Neural cell (in vitro differentiated cells): ENCODE data around the gene CADM4. TPM values are rescaled to one million over a fixed set of nuclear protein-coding genes. Genes with fewer than 3 reads are reported as not detected.
"Not testable (repeated sequence)": the region's sequence is repeated elsewhere in the genome, so short reads cannot be mapped to it uniquely, and the experiment has no call there.

ENCODE experiments used
- H2AFZ ChIP-seq: fragments of 200-600, 300-800 bp; sonication (generic), shearing (Covaris generic); 2 replicates; pipeline ENCODE4 v1.6.0; 2014; ENCODE audit warnings: low read depth, mild to moderate bottlenecking, antibody characterized with exemption, low read length, moderate library complexity
- H3F3A ChIP-seq: fragments of 200-600 bp; shearing (Covaris generic); 2 replicates; pipeline ENCODE4 v1.6.1; 2016; ENCODE audit warnings: mild to moderate bottlenecking, moderate library complexity, mixed read lengths, antibody characterized with exemption, low read length; ENCODE audit not compliant: insufficient read depth, poor library complexity, severe bottlenecking
- H3K27ac ChIP-seq: fragments of 200-600, 300-800 bp; sonication (generic), shearing (Covaris generic); 2 replicates; pipeline ENCODE4 v1.5.1; 2014; ENCODE audit warnings: mild to moderate bottlenecking, low read length, moderate library complexity
- H3K27me3 ChIP-seq: fragments of 300-800, 200-600 bp; sonication (generic), shearing (Covaris generic); 2 replicates; pipeline ENCODE4 v1.6.0; 2014; ENCODE audit warnings: mild to moderate bottlenecking, low read depth, low read length, moderate library complexity; ENCODE audit not compliant: insufficient read depth
- H3K36me3 ChIP-seq: fragments of 300-800, 200-600 bp; sonication (generic), shearing (Covaris generic); 2 replicates; pipeline ENCODE4 v1.5.1; 2014; ENCODE audit warnings: mild to moderate bottlenecking, antibody characterized with exemption, low read length, moderate library complexity; ENCODE audit not compliant: insufficient read depth
- H3K4me2 ChIP-seq: fragments of 300-800, 200-600 bp; sonication (generic), shearing (Covaris generic); 2 replicates; pipeline ENCODE4 v1.6.0; 2014; ENCODE audit warnings: mild to moderate bottlenecking, low read length
- H3K4me3 ChIP-seq: fragments of 300-800, 200-600 bp; sonication (generic), shearing (Covaris generic); 2 replicates; pipeline ENCODE4 v1.5.1; 2014; ENCODE audit warnings: mild to moderate bottlenecking, low read length, moderate library complexity
- H3K79me2 ChIP-seq: fragments of 200-600 bp; shearing (Covaris generic); replicated peaks from 2 replicates; pipeline ENCODE4 v1.6.0; 2014; ENCODE audit warnings: mild to moderate bottlenecking, low read length, moderate library complexity; ENCODE audit not compliant: insufficient read depth
- H3K9ac ChIP-seq: fragments of 300-800, 200-600 bp; sonication (generic), shearing (Covaris generic); 2 replicates; pipeline ENCODE4 v1.6.1; 2016; ENCODE audit warnings: mild to moderate bottlenecking, low read length, mixed read lengths
- H3K9me2 ChIP-seq: fragments of 200-600 bp; shearing (Covaris generic); 2 replicates; pipeline ENCODE4 v1.6.1; 2016; ENCODE audit warnings: mild to moderate bottlenecking, low read length, mixed read lengths; ENCODE audit not compliant: insufficient read depth
- H3K9me3 ChIP-seq: fragments of 200-600, 300-800 bp; sonication (generic), shearing (Covaris generic); 2 replicates; pipeline ENCODE4 v1.6.1; 2016; ENCODE audit warnings: mild to moderate bottlenecking, mixed run types, low read length, moderate library complexity, mixed read lengths
- H4K20me1 ChIP-seq: fragments of 200-600 bp; shearing (Covaris generic); 2 replicates; pipeline ENCODE4 v1.6.1; 2016; ENCODE audit warnings: mild to moderate bottlenecking, mixed run types; ENCODE audit not compliant: insufficient read depth
- CTCF ChIP-seq: fragments of 450-650 bp; IDR thresholded peaks from 2 replicates; pipeline ENCODE4 v1.5.1; 2014; ENCODE audit warnings: antibody characterized with exemption, mild to moderate bottlenecking, moderate library complexity; ENCODE audit not compliant: poor library complexity, severe bottlenecking
- EP300 ChIP-seq: fragments of 450-650 bp; conservative IDR thresholded peaks from 2 replicates; pipeline ENCODE4 v1.6.1; 2014; ENCODE audit warnings: antibody characterized with exemption, mild to moderate bottlenecking, moderate library complexity; ENCODE audit not compliant: poor library complexity, severe bottlenecking
- EZH2 ChIP-seq: fragments of 200-600, 300-800 bp; shearing (Covaris generic), sonication (generic); IDR thresholded peaks from 2 replicates; pipeline ENCODE4 v1.6.1; 2014; ENCODE audit warnings: antibody characterized with exemption, low read length, borderline replicate concordance, mild to moderate bottlenecking; ENCODE audit not compliant: insufficient read depth, poor library complexity, severe bottlenecking
- MXI1 ChIP-seq: fragments of 450-650 bp; conservative IDR thresholded peaks from 2 replicates; pipeline ENCODE4 v1.6.1; 2014; ENCODE audit warnings: antibody characterized with exemption, mild to moderate bottlenecking; ENCODE audit not compliant: poor library complexity, severe bottlenecking
- POLR2AphosphoS5 ChIP-seq: IDR thresholded peaks from 2 replicates; pipeline ENCODE4 v1.6.1; 2012
- RAD21 ChIP-seq: fragments of 450-650 bp; conservative IDR thresholded peaks from 2 replicates; pipeline ENCODE4 v1.6.1; 2014; ENCODE audit warnings: antibody characterized with exemption, mild to moderate bottlenecking, moderate library complexity
- REST ChIP-seq: IDR thresholded peaks from 2 replicates; pipeline ENCODE4 v1.6.1; 2012; ENCODE audit warnings: borderline replicate concordance
- SMC3 ChIP-seq: fragments of 450-650 bp; conservative IDR thresholded peaks from 2 replicates; pipeline ENCODE4 v1.6.1; 2014; ENCODE audit warnings: antibody characterized with exemption, mild to moderate bottlenecking, moderate library complexity; ENCODE audit not compliant: poor library complexity
- TAF1 ChIP-seq: IDR thresholded peaks from 2 replicates; pipeline ENCODE4 v1.6.1; 2012; ENCODE audit warnings: low read depth
- polyA plus RNA-seq: library from polyadenylated mRNA; depleted of rRNA; stranded (reverse); fragments of >200 nt; gene quantifications from 2 replicates; pipeline ENCODE4 v1.2.3, GENCODE V29; 2014

CADM4 gene
- polyA plus RNA-seq, 1 donor from 2014 or later: 211 TPM

GRCh38 chr19:43683905-43684304 is 44.3 kb upstream of the CADM4 start:
- H3K79me2 ChIP-seq: no peaks in the 10 kb centered on the region
- no peaks in the 10 kb centered on the region for H3F3A ChIP-seq
- H4K20me1 ChIP-seq: no peaks in the 10 kb centered on the region
- no peak for TF ChIP-seq POLR2AphosphoS5
- no peak for TF ChIP-seq MXI1
- TF ChIP-seq TAF1: no peak
- no peak for TF ChIP-seq EP300
- no peak for TF ChIP-seq CTCF
- no peak for TF ChIP-seq REST
- no peak for TF ChIP-seq SMC3
- TF ChIP-seq RAD21: no peak
- TF ChIP-seq EZH2: no peak
- H3K27ac ChIP-seq: no peak overlapping the region
- H2AFZ ChIP-seq: no peak overlapping the region
- no peaks in the 10 kb centered on the region for H3K9me3 ChIP-seq
- no peaks in the 10 kb centered on the region for H3K27me3 ChIP-seq
- no peaks in the 10 kb centered on the region for H3K36me3 ChIP-seq
- no peak overlapping the region for H3K9ac ChIP-seq
- H3K4me2 ChIP-seq: no peak overlapping the region
- no peaks in the 10 kb centered on the region for H3K9me2 ChIP-seq
- H3K4me3 ChIP-seq: no peak overlapping the region

- Histone ChIP-seq H3F3A (no peaks in the 10 kb centered on the region), H3K79me2 (no peaks in the 10 kb centered on the region), H3K9me2 (no peaks in the 10 kb centered on the region), H3K27ac (no peak overlapping the region), H3K27me3 (no peaks in the 10 kb centered on the region), H3K9me3 (no peaks in the 10 kb centered on the region), H3K9ac (no peak overlapping the region), H3K4me3 (no peak overlapping the region), H3K36me3 (no peaks in the 10 kb centered on the region), H4K20me1 (no peaks in the 10 kb centered on the region), H3K4me2 (no peak overlapping the region), H2AFZ (no peak overlapping the region)
- TF ChIP-seq EP300: no peak
- TF ChIP-seq SMC3: no peak
- TF ChIP-seq MXI1: no peak
- no peak for TF ChIP-seq CTCF
- TF ChIP-seq EZH2: no peak
- no peak for TF ChIP-seq TAF1
- TF ChIP-seq RAD21: no peak
- TF ChIP-seq REST: no peak
- no peak for TF ChIP-seq POLR2AphosphoS5
These were observed 43.4 kb upstream of the CADM4 start for GRCh38 chr19:43682824-43683661.

- not testable (repeated sequence) for H3K9me3 ChIP-seq, H3K9me2 ChIP-seq, H3F3A ChIP-seq, H3K79me2 ChIP-seq, H3K4me3 ChIP-seq, H3K9ac ChIP-seq, H3K27ac ChIP-seq, H3K36me3 ChIP-seq, H2AFZ ChIP-seq, H3K4me2 ChIP-seq, H3K27me3 ChIP-seq, H4K20me1 ChIP-seq
These were observed 42.6 kb upstream of the CADM4 start for GRCh38 chr19:43682269-43682668.
